Mucosa of stomach (tissue), 1 donor: ENCODE data around the gene FAM76B.

Experiments
- H3K27me3 ChIP-seq: one replicate; pipeline ENCODE4 v1.7.0; 2013; ENCODE audit warnings: mild to moderate bottlenecking, low read length; ENCODE audit not compliant: control insufficient read depth, insufficient read depth
- H3K36me3 ChIP-seq: one replicate; pipeline ENCODE4 v1.7.0; 2013; ENCODE audit warnings: low read length; ENCODE audit not compliant: control insufficient read depth, insufficient read depth
- H3K4me1 ChIP-seq: one replicate; pipeline ENCODE4 v1.7.0; 2013; ENCODE audit warnings: mild to moderate bottlenecking, low read length; ENCODE audit not compliant: control insufficient read depth, insufficient read depth
- H3K4me3 ChIP-seq: one replicate; pipeline ENCODE4 v1.7.0; 2013; ENCODE audit warnings: low read length
- H3K9ac ChIP-seq: one replicate; pipeline ENCODE4 v1.7.0; 2013; ENCODE audit warnings: mild to moderate bottlenecking, low read length, moderate library complexity
- H3K9me3 ChIP-seq: one replicate; pipeline ENCODE4 v1.7.0; 2013; ENCODE audit warnings: mild to moderate bottlenecking, low read length, moderate library complexity; ENCODE audit not compliant: control insufficient read depth
- donor health status: Pancreatic carcinoma.

Gene FAM76B

DNA sequence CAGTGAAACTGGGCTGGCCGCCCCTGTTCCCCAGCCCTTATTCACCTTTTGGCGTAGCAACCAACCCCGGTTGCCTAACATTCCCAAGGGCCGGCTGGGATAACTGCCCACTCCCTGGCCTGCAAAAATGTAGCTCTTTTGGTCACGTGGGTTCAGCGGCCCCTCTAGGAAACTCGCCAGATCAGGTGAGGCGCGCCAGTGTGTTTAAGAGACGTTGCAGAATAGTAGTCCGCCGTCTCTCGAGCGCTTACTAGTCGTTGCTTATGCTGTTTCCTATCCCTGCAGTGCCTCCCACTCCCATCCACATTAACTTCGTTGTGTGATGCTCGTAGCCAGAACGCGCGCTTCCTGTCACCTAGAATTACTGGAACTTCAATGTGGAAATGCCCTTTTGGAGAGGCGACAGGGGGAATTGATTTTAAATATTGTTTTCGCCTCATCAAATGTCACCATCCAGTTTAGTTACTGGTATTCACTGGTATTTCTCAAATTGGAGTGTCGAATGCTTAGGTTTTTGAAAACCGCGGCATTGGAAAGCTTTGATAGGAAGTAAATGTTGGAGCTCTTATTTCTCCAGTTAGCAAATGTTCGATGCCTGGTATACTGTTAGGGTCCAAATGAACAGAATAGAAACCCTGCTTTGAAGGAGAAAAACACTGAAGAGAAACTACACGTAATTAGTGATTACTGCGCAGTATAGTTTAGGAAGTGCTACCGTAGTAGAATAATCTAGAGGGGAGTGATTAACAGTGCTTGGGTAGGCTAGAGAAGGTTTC lies 1.5 kb upstream of the FAM76B start:
- Histone ChIP-seq H3K27me3 (no peaks in the 10 kb centered on the region), H3K36me3 (peaks cover under 1% of the 10 kb centered on the region), H3K9ac (peak overlapping the region; percentile 94), H3K9me3 (no peaks in the 10 kb centered on the region), H3K4me3 (peak overlapping the region; percentile 90), H3K4me1 (peaks cover 10% of the 10 kb centered on the region)

DNA sequence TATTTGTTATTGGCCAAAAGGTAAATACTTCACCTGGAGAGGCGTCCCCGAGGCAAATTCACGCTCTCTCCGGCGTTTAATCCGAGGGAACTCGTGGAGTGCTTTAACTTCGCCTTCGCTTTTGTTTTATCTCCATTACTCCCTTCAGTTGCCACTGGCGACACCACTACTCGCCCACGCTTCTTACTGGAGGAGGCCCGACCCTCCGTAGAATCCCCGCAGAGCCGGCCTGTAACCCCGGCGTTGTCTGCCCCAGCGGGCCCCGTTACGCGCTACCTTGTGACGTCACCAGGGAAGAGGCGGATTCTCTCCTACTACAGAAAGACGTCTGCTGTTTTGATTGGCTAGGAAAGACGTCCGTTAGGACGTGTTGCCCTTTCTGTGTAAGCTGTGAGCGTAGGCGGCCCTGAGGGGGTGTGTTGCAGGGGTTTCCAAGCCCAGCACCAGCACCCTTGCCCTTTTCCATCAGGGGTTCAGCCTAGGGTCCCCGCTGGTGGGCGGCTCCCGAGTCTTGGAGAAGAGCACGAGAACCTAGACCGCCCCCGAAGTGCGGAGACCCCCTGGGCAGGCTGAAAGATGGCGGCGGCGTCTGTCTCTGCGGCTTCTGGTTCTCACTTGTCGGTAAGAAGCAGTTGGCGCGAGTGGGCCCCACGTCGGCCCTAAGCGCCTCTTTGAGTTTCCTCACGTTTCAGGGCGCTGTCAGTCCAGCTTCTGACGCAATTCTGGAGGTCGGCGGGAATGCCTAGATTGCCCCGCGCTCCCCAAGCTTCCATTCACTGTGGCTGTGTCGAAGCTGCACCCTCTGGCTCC lies 746 bp upstream of the FAM76B start, which contains the start of gene CEP57:
TSS of gene CEP57 (plus strand) at position 376 of the 810 bp plus-strand sequence. CDS start at position 577, 201 bp downstream.
- H3K9ac ChIP-seq, result peak within 1 kb of the TSS; percentile 94
- H3K4me3 ChIP-seq, result peak within 1 kb of the TSS; percentile 90
- peaks cover 10% of the 10 kb centered on the region for H3K4me1 ChIP-seq
- H3K9me3 ChIP-seq, result no peaks in the 10 kb centered on the region
- peaks cover 7% of the 10 kb centered on the region for H3K36me3 ChIP-seq
- H3K27me3 ChIP-seq, result no peaks in the 10 kb centered on the region

DNA sequence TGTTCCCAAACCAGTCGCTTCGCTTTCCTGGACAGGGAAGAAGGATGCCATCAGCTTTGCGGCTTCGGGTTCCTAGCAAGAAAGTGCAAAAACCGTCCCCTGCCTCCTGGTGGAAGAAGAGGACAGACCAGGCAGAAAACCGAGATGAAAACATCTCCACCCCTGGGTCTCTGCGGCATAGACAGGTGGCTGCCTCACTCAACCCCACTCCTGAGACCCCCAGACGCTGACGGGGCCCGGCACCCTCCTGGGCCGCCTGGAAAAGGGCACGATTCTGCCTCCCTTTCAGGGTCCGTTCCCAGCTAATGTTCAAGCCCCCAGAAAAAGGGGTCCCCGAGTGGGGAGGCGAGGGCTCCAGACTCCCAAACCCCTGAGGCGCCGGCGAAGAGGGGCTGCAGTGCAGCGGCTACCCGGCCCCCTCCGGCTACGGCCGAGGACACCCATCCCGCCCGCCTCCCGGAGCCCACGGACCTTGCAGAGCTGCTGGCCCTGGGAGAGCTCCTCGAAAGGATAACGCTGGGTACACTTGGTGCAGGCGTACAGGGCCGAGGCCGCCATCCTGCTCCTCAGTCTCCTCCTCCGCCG lies 569 bp downstream of the FAM76B start:
- Histone ChIP-seq H3K27me3 (no peaks in the 10 kb centered on the region), H3K9me3 (no peaks in the 10 kb centered on the region), H3K4me1 (peaks cover 10% of the 10 kb centered on the region), H3K9ac (peak overlapping the region; percentile 94), H3K36me3 (peaks cover 7% of the 10 kb centered on the region), H3K4me3 (peak overlapping the region; percentile 95)

DNA sequence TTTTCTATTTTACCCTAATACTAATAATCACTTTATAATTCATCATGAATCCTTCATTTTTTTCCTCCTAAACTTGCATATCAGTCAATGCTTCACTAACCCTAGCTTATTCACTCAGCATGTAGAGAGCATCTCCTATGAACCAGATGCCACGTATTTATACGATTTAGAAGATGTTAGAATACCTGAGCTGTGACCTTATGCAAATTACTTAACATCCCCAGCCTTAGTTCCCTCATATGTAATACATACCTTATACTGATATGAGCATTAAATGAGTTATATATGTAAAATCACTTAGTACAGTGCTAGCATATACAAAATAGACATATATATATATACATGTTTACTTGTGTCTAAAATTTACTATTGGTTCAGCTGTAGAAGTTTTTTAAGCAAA lies 9.0 kb downstream of the FAM76B start:
- peaks cover under 1% of the 10 kb centered on the region for H3K36me3 ChIP-seq
- no peaks in the 10 kb centered on the region for H3K4me1 ChIP-seq
- H3K9ac ChIP-seq, result no peak overlapping the region
- no peak overlapping the region for H3K4me3 ChIP-seq
- no peaks in the 10 kb centered on the region for H3K27me3 ChIP-seq
- no peaks in the 10 kb centered on the region for H3K9me3 ChIP-seq

DNA sequence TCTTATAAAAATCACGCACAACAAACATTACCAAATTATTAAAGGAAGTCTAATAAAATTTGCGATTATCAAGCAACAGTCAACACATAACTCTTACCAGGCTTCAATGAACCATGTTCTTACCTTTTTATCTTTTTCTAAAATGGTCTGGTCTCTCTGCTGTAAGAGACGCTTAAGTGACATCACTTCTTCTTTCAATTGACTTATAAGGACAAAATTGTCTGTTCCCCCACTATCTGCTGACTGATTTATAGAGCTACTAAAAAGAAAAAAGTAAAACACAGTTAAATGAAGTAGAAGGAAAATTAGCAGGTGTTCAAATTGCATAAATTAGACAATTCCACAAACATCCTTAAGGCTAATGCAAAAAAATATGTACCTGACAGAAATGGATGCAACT lies 10.9 kb downstream of the FAM76B start:
- H3K4me3 ChIP-seq, result no peak overlapping the region
- H3K36me3 ChIP-seq, result no peaks in the 10 kb centered on the region
- H3K27me3 ChIP-seq, result no peaks in the 10 kb centered on the region
- no peaks in the 10 kb centered on the region for H3K9me3 ChIP-seq
- no peak overlapping the region for H3K9ac ChIP-seq
- no peaks in the 10 kb centered on the region for H3K4me1 ChIP-seq

DNA sequence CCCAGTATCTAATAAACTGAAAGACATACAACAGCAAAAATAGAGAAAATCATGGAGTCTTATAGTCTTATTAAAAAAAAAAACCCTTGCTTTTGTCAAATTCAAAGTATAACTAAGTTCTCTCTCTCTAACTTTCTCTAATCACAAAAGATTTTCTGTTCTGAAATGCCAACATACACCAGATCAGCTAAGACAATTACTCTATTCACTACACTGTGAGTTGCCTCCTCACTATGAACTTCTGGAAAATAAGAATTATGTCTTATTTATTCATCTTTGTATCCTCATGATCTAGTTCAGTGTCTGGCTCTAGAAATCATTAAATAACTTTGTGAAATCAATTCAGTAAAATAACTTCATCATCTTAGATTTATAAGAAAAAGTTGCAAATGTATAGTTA lies 12.7 kb downstream of the FAM76B start:
- Histone ChIP-seq H3K36me3 (no peaks in the 10 kb centered on the region), H3K27me3 (no peaks in the 10 kb centered on the region), H3K9ac (no peak overlapping the region), H3K4me1 (no peaks in the 10 kb centered on the region), H3K4me3 (no peak overlapping the region), H3K9me3 (no peaks in the 10 kb centered on the region)

DNA sequence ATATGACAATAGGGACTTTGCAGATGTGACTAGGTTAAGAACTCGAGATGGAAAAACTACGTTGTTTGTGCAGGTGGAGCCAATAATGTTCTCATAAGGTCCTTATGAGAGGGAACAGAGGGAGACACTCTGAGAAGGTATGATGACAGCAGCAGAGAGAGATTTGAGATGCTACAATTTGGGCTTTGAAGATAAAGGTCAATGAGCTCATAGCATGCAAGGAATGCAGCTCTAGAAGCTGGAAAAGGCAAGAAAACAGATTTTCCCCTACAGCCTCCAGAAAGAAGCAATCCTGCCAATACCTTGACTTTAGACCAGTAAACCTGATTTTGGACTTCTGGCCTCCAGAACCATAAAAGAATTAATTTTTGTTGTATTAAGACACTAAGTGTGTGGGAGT lies 21.1 kb downstream of the FAM76B start:
- Histone ChIP-seq H3K36me3 (no peaks in the 10 kb centered on the region), H3K27me3 (no peaks in the 10 kb centered on the region), H3K9ac (no peak overlapping the region), H3K9me3 (no peaks in the 10 kb centered on the region), H3K4me1 (no peaks in the 10 kb centered on the region), H3K4me3 (no peak overlapping the region)

DNA sequence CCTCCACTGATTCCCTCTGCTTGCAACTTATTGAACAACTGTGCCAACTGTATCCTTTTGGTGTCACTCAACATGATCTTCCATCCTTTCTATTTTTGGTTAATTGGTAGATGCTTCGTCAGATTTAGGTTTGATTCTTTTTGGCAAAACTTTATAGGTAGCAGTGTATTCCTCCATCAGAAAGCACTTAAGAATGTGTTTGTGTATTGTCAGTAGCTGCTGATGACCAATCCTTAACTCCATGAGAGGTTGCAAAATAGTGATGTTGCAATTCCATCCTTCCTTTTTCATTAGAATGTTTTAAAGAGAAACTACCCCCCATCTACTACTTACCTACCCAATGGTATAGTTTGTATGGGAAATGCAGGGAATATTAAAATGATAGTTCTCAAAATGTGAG lies 22.1 kb downstream of the FAM76B start:
- no peaks in the 10 kb centered on the region for H3K9me3 ChIP-seq
- no peak overlapping the region for H3K4me3 ChIP-seq
- H3K4me1 ChIP-seq, result no peaks in the 10 kb centered on the region
- no peaks in the 10 kb centered on the region for H3K36me3 ChIP-seq
- no peak overlapping the region for H3K9ac ChIP-seq
- no peaks in the 10 kb centered on the region for H3K27me3 ChIP-seq

DNA sequence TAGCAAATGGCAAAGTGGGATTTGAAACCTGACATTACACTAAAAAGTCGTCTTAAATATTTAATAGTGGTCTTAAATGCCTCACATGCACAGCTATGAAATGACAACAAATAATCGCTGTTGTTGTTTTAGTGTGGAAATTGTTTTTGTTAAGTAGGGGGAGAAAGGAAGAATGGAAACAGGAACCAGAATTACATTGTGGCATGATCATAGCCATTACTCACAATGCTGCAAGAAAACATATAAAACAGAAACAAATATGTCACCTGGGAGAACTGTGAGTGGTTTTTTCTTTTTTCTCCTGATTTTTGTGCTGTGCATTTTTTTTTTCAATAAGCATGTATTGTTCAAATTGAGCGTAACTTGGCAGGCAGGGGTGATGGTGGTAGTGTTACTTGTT lies 22.9 kb downstream of the FAM76B start:
- no peak overlapping the region for H3K4me3 ChIP-seq
- H3K4me1 ChIP-seq, result no peaks in the 10 kb centered on the region
- no peaks in the 10 kb centered on the region for H3K27me3 ChIP-seq
- H3K36me3 ChIP-seq, result no peaks in the 10 kb centered on the region
- no peak overlapping the region for H3K9ac ChIP-seq
- H3K9me3 ChIP-seq, result no peaks in the 10 kb centered on the region

DNA sequence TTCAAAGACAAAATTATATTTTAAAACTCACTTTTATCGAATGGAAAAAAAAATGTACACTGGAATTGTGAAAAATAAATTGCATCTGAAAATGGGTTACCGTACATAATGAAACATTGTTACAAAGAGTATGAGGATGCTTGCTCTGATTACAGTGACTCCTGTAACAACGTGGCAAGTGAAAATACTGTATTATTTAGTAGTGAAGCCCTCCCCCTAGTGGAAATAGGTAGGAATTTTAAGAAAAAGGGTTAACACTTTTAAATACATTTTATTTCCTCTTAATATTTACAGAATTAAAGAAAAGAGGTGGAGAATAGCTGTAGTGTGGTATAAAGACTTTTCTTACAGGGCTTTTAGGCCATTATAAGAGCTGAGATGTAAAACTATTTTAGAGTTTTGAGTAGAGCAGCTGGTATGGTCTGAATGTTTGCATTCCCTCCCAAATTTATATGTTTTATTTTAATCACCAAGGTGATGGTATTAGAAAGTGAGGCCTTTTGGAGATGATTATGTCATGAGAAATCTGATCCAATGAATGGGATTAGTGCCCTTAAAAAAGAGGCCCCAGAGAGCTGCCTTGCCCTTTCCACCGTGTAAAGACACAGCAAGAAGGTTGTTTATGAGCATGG lies 25.2 kb downstream of the FAM76B start:
- Histone ChIP-seq H3K4me1 (no peaks in the 10 kb centered on the region), H3K4me3 (no peak overlapping the region), H3K36me3 (no peaks in the 10 kb centered on the region), H3K9me3 (no peaks in the 10 kb centered on the region), H3K9ac (no peak overlapping the region), H3K27me3 (no peaks in the 10 kb centered on the region)

DNA sequence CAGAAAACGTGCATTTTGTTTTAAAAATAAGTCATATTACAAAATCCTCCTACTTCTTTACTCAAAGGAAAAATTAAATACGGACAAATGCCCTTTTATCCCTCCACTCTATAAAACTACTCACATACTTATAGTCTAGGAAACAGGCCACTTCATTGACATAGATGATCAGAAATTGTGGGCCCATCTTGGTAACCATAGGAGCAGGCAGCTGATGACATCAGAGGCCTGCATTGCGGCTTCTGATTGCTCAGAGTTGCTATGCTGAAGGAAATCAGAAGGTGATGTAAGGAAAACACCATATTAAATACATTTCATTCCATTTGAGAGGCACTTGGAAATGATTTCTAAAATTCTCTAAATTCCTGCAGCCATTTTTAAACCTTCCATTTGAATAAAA lies 27.0 kb downstream of the FAM76B start:
- Histone ChIP-seq H3K36me3 (no peaks in the 10 kb centered on the region), H3K4me1 (no peaks in the 10 kb centered on the region), H3K27me3 (no peaks in the 10 kb centered on the region), H3K9me3 (no peaks in the 10 kb centered on the region), H3K4me3 (no peak overlapping the region), H3K9ac (no peak overlapping the region)

DNA sequence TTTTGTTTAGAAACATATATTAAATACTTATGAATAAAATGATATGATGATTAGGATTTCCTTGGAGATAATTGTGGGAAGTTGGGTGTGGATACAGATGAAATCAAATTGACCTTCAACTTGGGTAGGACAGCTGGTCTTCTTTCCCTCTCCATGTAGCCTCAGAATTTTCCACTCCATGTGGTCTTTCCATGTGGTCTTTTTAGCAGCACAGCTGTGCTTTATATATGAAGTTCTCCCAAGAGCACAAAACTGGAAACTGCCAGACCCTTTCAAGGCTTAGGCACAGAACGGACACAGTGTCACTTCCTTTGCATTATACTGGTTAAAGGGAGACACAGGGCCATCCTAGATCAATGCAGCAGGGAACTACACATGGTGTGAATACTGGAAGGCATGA lies 28.6 kb downstream of the FAM76B start:
- Histone ChIP-seq H3K27me3 (no peaks in the 10 kb centered on the region), H3K4me1 (no peaks in the 10 kb centered on the region), H3K9ac (no peak overlapping the region), H3K36me3 (no peaks in the 10 kb centered on the region), H3K9me3 (no peaks in the 10 kb centered on the region), H3K4me3 (no peak overlapping the region)
